OCI-LY7 (cell line): ENCODE measurements around the gene AMHR2. TPM values are rescaled to one million over a fixed set of nuclear protein-coding genes. Genes with fewer than 3 reads are reported as not detected.
"Not testable (repeated sequence)": the region's sequence is repeated elsewhere in the genome, so short reads cannot be mapped to it uniquely, and the experiment has no call there.

Experiments
- Bru-seq: library from RNA; stranded (reverse); fragments of 400-500 nt; gene quantifications from one replicate; lab custom pipeline; 2021; lab: Mats Ljungman, UMichigan
- BruChase-seq, 2 experiments: library from RNA; stranded (reverse); fragments of 400-500 nt; gene quantifications; one replicate each; lab custom pipeline; 2021; lab: Mats Ljungman, UMichigan
- BruUV-seq: library from RNA; stranded (reverse); fragments of 400-500 nt; replicated peaks from 2 replicates; lab custom pipeline; 2021; lab: Mats Ljungman, UMichigan
- CTCF ChIA-PET: fragments of 300-600 bp; sonication (Branson Sonifier 250); formaldehyde crosslinking; loops from one replicate; lab custom pipeline; 2022; ENCODE audit warnings: antibody characterized with exemption; ENCODE audit not compliant: unreplicated experiment; lab: Charles Lee
- POLR2A ChIA-PET: fragments of 300-600 bp; sonication (Branson Sonifier 250); formaldehyde crosslinking; loops from one replicate; lab custom pipeline; 2022; ENCODE audit warnings: antibody characterized with exemption; lab: Charles Lee
- DNase-seq: peaks from one replicate; pipeline ENCODE4 v3.0.0-alpha.2; 2015; ENCODE audit warnings: low spot score
- H2AFZ ChIP-seq: fragments of 200-600 bp; sonication (generic), shearing (Covaris generic); 2 replicates; pipeline ENCODE4 v1.6.1; 2014; ENCODE audit warnings: mild to moderate bottlenecking, antibody characterized with exemption, low read length, moderate library complexity
- H3K27ac ChIP-seq: fragments of 200-600 bp; sonication (generic); 2 replicates; pipeline ENCODE4 v1.5.1; 2014; ENCODE audit warnings: mixed run types, low read depth, mild to moderate bottlenecking, moderate library complexity, low read length, inconsistent platforms; ENCODE audit not compliant: poor library complexity, severe bottlenecking
- H3K36me3 ChIP-seq: fragments of 200-600 bp; sonication (generic); 2 replicates; pipeline ENCODE4 v1.6.1; 2014; ENCODE audit warnings: mild to moderate bottlenecking, antibody characterized with exemption, low read length, moderate library complexity, mixed read lengths; ENCODE audit not compliant: insufficient read depth
- H3K4me1 ChIP-seq: fragments of 200-600 bp; sonication (generic); 2 replicates; pipeline ENCODE4 v1.5.1; 2014; ENCODE audit warnings: mild to moderate bottlenecking, low read length; ENCODE audit not compliant: insufficient read depth, poor library complexity, severe bottlenecking
- H3K4me2 ChIP-seq: fragments of 200-600 bp; sonication (generic); 2 replicates; pipeline ENCODE4 v1.6.1; 2014; ENCODE audit warnings: mild to moderate bottlenecking, low read length
- H3K4me3 ChIP-seq: fragments of 200-600 bp; sonication (generic); 2 replicates; pipeline ENCODE4 v1.5.1; 2014; ENCODE audit warnings: mild to moderate bottlenecking, low read depth, low read length; ENCODE audit not compliant: poor library complexity, severe bottlenecking
- H3K79me2 ChIP-seq: fragments of 200-600 bp; sonication (generic); 2 replicates; pipeline ENCODE4 v1.6.1; 2016; ENCODE audit warnings: low read depth, mild to moderate bottlenecking, low read length, moderate library complexity, mixed read lengths; ENCODE audit not compliant: insufficient read depth
- H3K9me2 ChIP-seq: fragments of 200-600 bp; sonication (generic); 2 replicates; pipeline ENCODE4 v1.6.1; 2016; ENCODE audit warnings: mild to moderate bottlenecking, low read length, mixed read lengths; ENCODE audit not compliant: insufficient read depth
- H3K9me3 ChIP-seq: fragments of 200-600 bp; sonication (generic); 2 replicates; pipeline ENCODE4 v1.6.1; 2014; ENCODE audit warnings: mild to moderate bottlenecking, mixed run types, low read length, mixed read lengths
- H4K20me1 ChIP-seq: fragments of 200-600 bp; sonication (generic); 2 replicates; pipeline ENCODE4 v1.6.1; 2014; ENCODE audit warnings: mild to moderate bottlenecking, antibody characterized with exemption, low read length, moderate library complexity, mixed read lengths; ENCODE audit not compliant: insufficient read depth
- CTCF ChIP-seq: fragments of 200-600 bp; sonication (generic); conservative IDR thresholded peaks from 2 replicates; pipeline ENCODE4 v1.5.1; 2014; ENCODE audit warnings: mild to moderate bottlenecking, antibody characterized with exemption, low read length, moderate library complexity, mixed read lengths
- EZH2phosphoT487 ChIP-seq: fragments of 200-600 bp; sonication (generic); IDR thresholded peaks from 2 replicates; pipeline ENCODE4 v1.6.1; 2018; ENCODE audit warnings: low read depth, borderline replicate concordance, mild to moderate bottlenecking, mixed run types, antibody characterized with exemption, low read length, moderate library complexity, mixed read lengths
- intact Hi-C: fragments of 100-400 bp; cut with micrococcal nuclease; formaldehyde crosslinking; loops from one replicate; pipeline ENCODE4 v1.10.0; 2022; ENCODE audit not compliant: unreplicated experiment
- long read RNA-seq: library from polyadenylated mRNA; stranded (forward); transcript quantifications from one replicate; pipeline ENCODE4 v2.0.0, GENCODE V29; 2022
- total RNA-seq, 2 experiments: library from RNA; depleted of rRNA in 1 of 2; stranded (reverse); fragments of >200 nt in 1 of 2; shearing (Covaris generic) in 1 of 2; gene quantifications; 2 replicates each; pipeline ENCODE4 v1.2.3, GENCODE V29; 2014 to 2022

Gene AMHR2
- total RNA-seq (2014; rRNA removed; shearing (Covaris generic)) (not detected in 2 replicates), total RNA-seq (2022) (not detected in 2 replicates), Bru-seq, nascent RNA (not detected), BruChase-seq, experiment 1, labeled RNA remaining after a 6-hour chase (not detected), BruChase-seq, experiment 2, labeled RNA remaining after a 2-hour chase (not detected)
- long read RNA-seq: 0 reads

GRCh38 chr12:53423597-53423996 is at the start of gene AMHR2:
TSS of gene AMHR2 (plus strand) at chr12:53423855. CDS start at chr12:53423935, 80 bp downstream.
- no peak within 1 kb of the TSS for H2AFZ ChIP-seq

GRCh38 chr12:53374277-53374676 is 49.4 kb upstream of the AMHR2 start:
- H4K20me1 ChIP-seq, POLR2A ChIA-PET, H3K36me3 ChIP-seq, H3K27ac ChIP-seq, H3K9me3 ChIP-seq, H3K4me3 ChIP-seq, BruUV-seq, intact Hi-C loops, H2AFZ ChIP-seq, H3K9me2 ChIP-seq, DNase-seq, H3K79me2 ChIP-seq, H3K4me2 ChIP-seq, CTCF ChIA-PET: not testable (repeated sequence)
- peaks cover 36% of the 10 kb centered on the region for H3K4me1 ChIP-seq

More at GRCh38 chr12:53423597-53423996, at the start of gene AMHR2:
- peaks cover 4% of the 10 kb centered on the region for H3K4me1 ChIP-seq
- DNase-seq: no peak
- no peaks in the 10 kb centered on the region for H3K36me3 ChIP-seq
- no peak for TF ChIP-seq CTCF
- TF ChIP-seq EZH2phosphoT487: no peak
- H3K9me3 ChIP-seq: no peaks in the 10 kb centered on the region
- ChIA-PET CTCF (no interaction called here), POLR2A (no interaction called here)
- H3K4me2 ChIP-seq: no peak within 1 kb of the TSS
- H3K4me3 ChIP-seq: no peak within 1 kb of the TSS
- no peaks in the 10 kb centered on the region for H3K9me2 ChIP-seq
- BruUV-seq: no TSS peak
- intact Hi-C loops: loop anchor here (5.0 kb wide), 1 partner anchor 84 kb away; the partner anchor contains the start of gene NPFF
- H3K27ac ChIP-seq: no peak within 1 kb of the TSS
- no peaks in the 10 kb centered on the region for H3K79me2 ChIP-seq
- no peaks in the 10 kb centered on the region for H4K20me1 ChIP-seq

GRCh38 chr12:53376747-53377146 is 46.9 kb upstream of the AMHR2 start:
- no peaks in the 10 kb centered on the region for H3K9me3 ChIP-seq
- DNase-seq: no peak
- no peak for TF ChIP-seq EZH2phosphoT487
- TF ChIP-seq CTCF: no peak
- ChIA-PET POLR2A (interaction anchor here (0.6 kb wide), 1 partner anchor 19 kb away, joined by 3 read pairs; no protein-coding TSS in a partner anchor), CTCF (no interaction called here)
- no peak overlapping the region for H3K4me2 ChIP-seq
- peaks cover 9% of the 10 kb centered on the region; the same call in 1 of the 2 replicates for H3K36me3 ChIP-seq
- no peak overlapping the region for H3K4me3 ChIP-seq
- H3K79me2 ChIP-seq: peaks cover 11% of the 10 kb centered on the region; the same call in 1 of the 2 replicates
- H3K9me2 ChIP-seq: no peaks in the 10 kb centered on the region
- peaks cover 8% of the 10 kb centered on the region; the same call in 1 of the 2 replicates for H4K20me1 ChIP-seq
- peaks cover 33% of the 10 kb centered on the region for H3K4me1 ChIP-seq
- H2AFZ ChIP-seq: no peak overlapping the region
- no TSS peak for BruUV-seq
- intact Hi-C loops: no loop called here
- H3K27ac ChIP-seq: no peak overlapping the region
